Activated naive CD8-positive, alpha-beta T cell treated with anti-CD3 and anti-CD28 coated beads for 36 hours (primary cell): ENCODE measurements around the gene MRPL21. TPM values are rescaled to one million over a fixed set of nuclear protein-coding genes. Genes with fewer than 3 reads are reported as not detected.

ENCODE experiments used
- DNase-seq: peaks from one replicate; pipeline ENCODE4 v3.0.0; 2021
- H3K27ac Mint-ChIP-seq: one replicate; pipeline ENCODE4 v1.8.0; 2022; ENCODE audit warnings: mild to moderate bottlenecking, moderate library complexity, mixed read lengths
- H3K27me3 Mint-ChIP-seq: one replicate; pipeline ENCODE4 v1.8.0; 2022; ENCODE audit warnings: mild to moderate bottlenecking, mixed read lengths
- H3K36me3 Mint-ChIP-seq: one replicate; pipeline ENCODE4 v1.8.0; 2021; ENCODE audit warnings: mild to moderate bottlenecking, mixed read lengths
- H3K4me1 Mint-ChIP-seq: one replicate; pipeline ENCODE4 v1.8.0; 2021; ENCODE audit warnings: mixed read lengths
- H3K4me3 Mint-ChIP-seq: one replicate; pipeline ENCODE4 v1.8.0; 2022; ENCODE audit warnings: mild to moderate bottlenecking, moderate library complexity, mixed read lengths
- H3K9me3 Mint-ChIP-seq: one replicate; pipeline ENCODE4 v1.8.0; 2022; ENCODE audit warnings: mixed read lengths
- total RNA-seq, 2 experiments: library from RNA; stranded (reverse); gene quantifications; one replicate each; pipeline ENCODE4 v1.2.3, GENCODE V29; 2021

Gene MRPL21
- total RNA-seq, 2 experiments from 2014 or later, result 118 to 127 TPM

DNA sequence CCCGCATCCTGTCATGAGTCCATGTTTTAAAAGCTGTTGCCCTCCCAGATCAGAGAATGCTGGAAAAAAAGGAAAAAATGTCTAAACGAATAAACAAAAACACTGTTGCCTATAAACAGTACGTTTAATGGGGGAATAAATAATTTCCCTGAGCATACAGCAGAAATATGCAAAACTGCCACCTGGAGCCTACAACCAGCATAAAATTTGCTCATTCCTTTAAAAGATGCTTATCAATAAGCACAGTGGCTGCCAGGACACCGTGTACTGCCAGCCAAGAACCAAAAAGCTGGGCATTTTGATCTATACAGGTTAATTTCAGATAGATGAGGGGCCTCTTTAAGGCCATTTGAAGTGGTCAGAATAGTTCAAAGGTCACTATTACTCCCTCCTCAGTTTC, 56.2 kb downstream of the MRPL21 start:
- Mint-ChIP-seq H3K4me3 (no peak overlapping the region), H3K36me3 (no peaks in the 10 kb centered on the region), H3K27me3 (peaks cover under 1% of the 10 kb centered on the region), H3K9me3 (no peaks in the 10 kb centered on the region), H3K4me1 (peaks cover 15% of the 10 kb centered on the region), H3K27ac (no peak overlapping the region)
- no peak for DNase-seq

GRCh38 chr11:68845351-68846002, 58.2 kb downstream of the MRPL21 start:
- DNase-seq, result no peak
- H3K4me1 Mint-ChIP-seq, result peaks cover 15% of the 10 kb centered on the region
- H3K27me3 Mint-ChIP-seq, result no peaks in the 10 kb centered on the region
- H3K9me3 Mint-ChIP-seq, result no peaks in the 10 kb centered on the region
- H3K27ac Mint-ChIP-seq, result no peak overlapping the region
- H3K4me3 Mint-ChIP-seq, result no peak overlapping the region
- no peaks in the 10 kb centered on the region for H3K36me3 Mint-ChIP-seq

- no peaks in the 10 kb centered on the region for H3K36me3 Mint-ChIP-seq
- H3K27me3 Mint-ChIP-seq, result no peaks in the 10 kb centered on the region
- H3K9me3 Mint-ChIP-seq, result no peaks in the 10 kb centered on the region
- no peak for DNase-seq
- H3K4me1 Mint-ChIP-seq, result peaks cover 22% of the 10 kb centered on the region
- no peak overlapping the region for H3K27ac Mint-ChIP-seq
- no peak overlapping the region for H3K4me3 Mint-ChIP-seq
These were observed 58.8 kb downstream of the MRPL21 start for GRCh38 chr11:68844801-68845200.

DNA sequence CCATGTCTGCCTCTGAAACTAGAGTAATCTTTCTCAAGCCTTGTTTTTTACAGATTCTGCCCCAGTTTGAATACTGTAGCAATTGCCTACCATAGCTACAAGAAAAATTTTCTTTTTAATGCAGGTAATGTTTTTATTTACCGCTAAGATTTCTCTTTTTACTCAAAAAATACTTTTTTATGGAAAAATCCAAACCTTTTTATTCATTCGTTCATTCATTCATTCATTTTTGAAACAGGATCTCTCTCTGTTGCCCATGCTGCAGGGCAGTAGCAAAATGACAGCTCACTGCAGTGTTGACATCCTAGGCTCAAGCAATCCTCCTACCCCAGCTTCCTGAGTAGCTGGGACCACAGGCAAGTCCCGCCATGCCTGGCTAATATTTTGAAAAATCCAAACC, 59.3 kb downstream of the MRPL21 start:
- Mint-ChIP-seq H3K27me3 (no peaks in the 10 kb centered on the region), H3K4me3 (peak overlapping the region; percentile 89), H3K4me1 (peaks cover 26% of the 10 kb centered on the region), H3K36me3 (no peaks in the 10 kb centered on the region), H3K27ac (no peak overlapping the region), H3K9me3 (no peaks in the 10 kb centered on the region)
- no peak for DNase-seq

GRCh38 chr11:68843703-68844312, 59.8 kb downstream of the MRPL21 start:
- Mint-ChIP-seq H3K36me3 (no peaks in the 10 kb centered on the region), H3K27me3 (no peaks in the 10 kb centered on the region), H3K27ac (peak overlapping the region; percentile 82)

GRCh38 chr11:68843052-68843561, 60.5 kb downstream of the MRPL21 start:
- Mint-ChIP-seq H3K4me3 (peak overlapping the region; percentile 89), H3K27me3 (no peaks in the 10 kb centered on the region), H3K9me3 (no peaks in the 10 kb centered on the region), H3K4me1 (peaks cover 33% of the 10 kb centered on the region), H3K36me3 (no peaks in the 10 kb centered on the region), H3K27ac (peak overlapping the region; percentile 82)
- DNase-seq, result peak; percentile 58

More at GRCh38 chr11:68843703-68844312, 59.8 kb downstream of the MRPL21 start:
- peak; percentile 83 for DNase-seq
- Mint-ChIP-seq H3K4me3 (peak overlapping the region; percentile 89), H3K9me3 (no peaks in the 10 kb centered on the region), H3K4me1 (peaks cover 27% of the 10 kb centered on the region)

DNA sequence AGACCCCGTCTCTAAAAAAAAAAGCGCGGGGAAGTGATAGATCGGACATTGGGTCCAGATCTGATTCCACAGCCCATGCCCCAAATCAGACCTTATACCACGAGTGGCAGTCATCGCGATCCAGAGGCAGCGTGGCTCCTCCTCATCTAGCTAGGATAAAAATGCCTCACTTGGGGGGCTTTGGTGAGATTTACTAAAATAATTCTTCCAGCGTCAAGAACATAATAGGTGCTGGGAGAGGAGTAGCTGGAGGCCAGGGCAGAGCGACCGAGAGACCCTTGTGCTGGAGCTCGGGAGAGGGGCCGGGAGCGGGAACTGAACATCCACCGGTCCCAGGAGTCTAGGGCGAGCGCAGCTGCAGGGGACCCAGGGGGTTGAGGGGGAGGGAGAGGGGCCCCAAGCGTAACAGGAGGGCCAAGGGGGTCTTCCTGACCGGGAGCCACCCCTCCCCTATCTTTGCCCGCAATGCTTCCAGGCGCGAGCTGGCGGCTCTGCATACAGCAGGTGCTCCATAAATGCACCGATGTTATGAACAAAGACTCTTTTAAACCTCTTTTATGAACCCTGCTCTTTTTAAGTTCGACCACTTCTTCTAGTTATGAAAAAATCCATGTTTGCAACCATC, 61.1 kb downstream of the MRPL21 start:
- H3K4me1 Mint-ChIP-seq, result peaks cover 38% of the 10 kb centered on the region
- no peaks in the 10 kb centered on the region for H3K36me3 Mint-ChIP-seq
- H3K27me3 Mint-ChIP-seq, result no peaks in the 10 kb centered on the region
- peak overlapping the region; percentile 82 for H3K27ac Mint-ChIP-seq
- peak overlapping the region; percentile 89 for H3K4me3 Mint-ChIP-seq
- no peak for DNase-seq
- no peaks in the 10 kb centered on the region for H3K9me3 Mint-ChIP-seq

DNA sequence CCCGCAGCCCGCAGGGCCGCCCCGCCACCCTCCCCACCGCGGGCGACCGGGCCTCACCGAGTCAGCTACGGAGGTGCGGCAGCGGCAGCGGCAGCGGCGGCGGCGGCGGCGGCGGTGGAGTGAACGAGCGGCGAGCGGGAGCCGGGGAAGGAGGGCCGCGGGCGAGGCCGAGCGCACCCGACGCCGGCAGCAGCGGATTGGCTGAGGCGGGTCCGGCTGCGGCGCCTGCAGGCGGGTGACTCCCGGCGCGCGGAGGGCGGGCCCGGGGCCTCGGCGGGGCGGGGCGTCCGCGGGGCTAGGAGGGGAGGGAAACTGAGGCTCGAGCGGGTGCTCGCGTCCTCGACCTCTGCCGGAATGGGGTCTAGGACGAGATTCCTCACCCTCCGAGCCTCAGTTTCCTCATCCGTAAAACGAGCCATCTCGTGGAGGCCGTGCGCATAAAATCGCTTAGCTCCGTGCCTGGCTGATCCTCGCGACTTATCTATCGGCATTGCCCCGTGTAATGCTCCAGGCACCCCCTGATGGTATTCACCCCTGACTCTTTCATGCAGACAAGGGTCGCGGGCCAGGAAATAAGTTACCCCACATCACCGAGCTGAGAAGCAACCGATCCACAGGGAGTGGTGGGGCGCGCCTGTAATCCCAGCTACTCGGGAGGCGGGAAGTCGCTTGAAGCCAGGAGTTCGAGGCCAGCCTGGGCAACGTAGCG, 61.8 kb downstream of the MRPL21 start, which contains the start of gene CPT1A:
CPT1A (minus strand) TSS at position 199 of the 709 bp plus-strand sequence. CDS start 26,442 bp downstream, outside the sequence.
- peak within 1 kb of the TSS; percentile 82 for H3K27ac Mint-ChIP-seq
- no peaks in the 10 kb centered on the region for H3K9me3 Mint-ChIP-seq

More for the DNA sequence above, 61.8 kb downstream of the MRPL21 start, which contains the start of gene CPT1A:
- H3K4me1 Mint-ChIP-seq, result peaks cover 43% of the 10 kb centered on the region
- no peaks in the 10 kb centered on the region for H3K27me3 Mint-ChIP-seq
- peak; percentile 83 for DNase-seq
- H3K36me3 Mint-ChIP-seq, result no peaks in the 10 kb centered on the region
- H3K4me3 Mint-ChIP-seq, result peak within 1 kb of the TSS; percentile 89

Other genes with a start within 250 kb of the MRPL21 start
- 1 to 10 TPM; 7.2 to 8.4 TPM for gene GAL, start 219.3 kb downstream of the MRPL21 start, total RNA-seq
- gene TESMIN, start 152.3 kb downstream of the MRPL21 start, total RNA-seq, result 1 to 10 TPM; 2.2 to 3.2 TPM
- gene CPT1A, start 61.9 kb downstream of the MRPL21 start, total RNA-seq, result 10 to 100 TPM; 12.8 to 15.4 TPM
- gene IGHMBP2, start 59 bp upstream of the MRPL21 start, total RNA-seq, result 10 to 100 TPM; 25.5 to 27.0 TPM
- not detected for gene MRGPRD, start 77.2 kb upstream of the MRPL21 start, total RNA-seq
- not detected for gene MRGPRF, start 109.4 kb upstream of the MRPL21 start, total RNA-seq
- gene TPCN2, start 145.1 kb upstream of the MRPL21 start, total RNA-seq, result 10 to 100 TPM; 10.9 to 11.3 TPM